Activated naive CD4-positive, alpha-beta T cell treated with anti-CD3 and anti-CD28 coated beads, Interleukin-2, amount 10 ng/mL, durations not matched to agents 7 days and 5 days (primary cell): ENCODE data around the gene GRIFIN.

Experiments used
- CTCF ChIA-PET: fragments of 350-600 bp; sonication (Branson Sonifier 250); formaldehyde crosslinking; loops from one replicate; lab custom pipeline; 2021; ENCODE audit warnings: antibody characterized with exemption; lab: Charles Lee
- DNase-seq: peaks from one replicate; pipeline ENCODE4 v3.0.0-alpha.2; 2020
- H3K27ac Mint-ChIP-seq: one replicate; pipeline ENCODE4 v1.8.0; 2021; ENCODE audit warnings: mild to moderate bottlenecking, moderate library complexity, mixed read lengths
- H3K27me3 Mint-ChIP-seq: one replicate; pipeline ENCODE4 v1.8.0; 2021; ENCODE audit warnings: mild to moderate bottlenecking, mixed read lengths
- H3K36me3 Mint-ChIP-seq: one replicate; pipeline ENCODE4 v1.8.0; 2021; ENCODE audit warnings: mixed read lengths
- H3K4me1 Mint-ChIP-seq: one replicate; pipeline ENCODE4 v1.8.0; 2021; ENCODE audit warnings: mixed read lengths
- H3K4me3 Mint-ChIP-seq: one replicate; pipeline ENCODE4 v1.8.0; 2021; ENCODE audit warnings: mild to moderate bottlenecking, moderate library complexity, mixed read lengths
- H3K9me3 Mint-ChIP-seq: one replicate; pipeline ENCODE4 v1.8.0; 2021; ENCODE audit warnings: mixed read lengths

Gene GRIFIN

GRCh38 chr7:2517678-2518507, 41.7 kb upstream of the GRIFIN start:
- Mint-ChIP-seq H3K9me3 (no peaks in the 10 kb centered on the region), H3K27ac (no peak overlapping the region), H3K4me3 (peak overlapping the region; percentile 60), H3K27me3 (peaks cover 25% of the 10 kb centered on the region), H3K36me3 (peaks cover 20% of the 10 kb centered on the region), H3K4me1 (peaks cover 31% of the 10 kb centered on the region)
- CTCF ChIA-PET, result interaction anchor here (1.5 kb wide), 1 partner anchor 66 kb away, joined by 4 read pairs; no protein-coding TSS in a partner anchor
- no peak for DNase-seq

GRCh38 chr7:2517026-2517425, 40.8 kb upstream of the GRIFIN start:
- CTCF ChIA-PET, result interaction anchor here (1.5 kb wide), 1 partner anchor 65 kb away, joined by 4 read pairs; no protein-coding TSS in a partner anchor
- Mint-ChIP-seq H3K4me3 (no peak overlapping the region), H3K27me3 (peaks cover 25% of the 10 kb centered on the region), H3K9me3 (no peaks in the 10 kb centered on the region), H3K36me3 (peaks cover 13% of the 10 kb centered on the region), H3K27ac (no peak overlapping the region), H3K4me1 (peaks cover 33% of the 10 kb centered on the region)
- no peak for DNase-seq

- Mint-ChIP-seq H3K36me3 (peaks cover 6% of the 10 kb centered on the region), H3K4me3 (no peak overlapping the region), H3K27ac (no peak overlapping the region)
Observed at GRCh38 chr7:2516194-2516555, 40.0 kb upstream of the GRIFIN start.

GRCh38 chr7:2515424-2516193, 39.4 kb upstream of the GRIFIN start:
- DNase-seq, result no peak

More at GRCh38 chr7:2516194-2516555, 40.0 kb upstream of the GRIFIN start:
- Mint-ChIP-seq H3K4me1 (peaks cover 35% of the 10 kb centered on the region), H3K27me3 (peaks cover 25% of the 10 kb centered on the region), H3K9me3 (no peaks in the 10 kb centered on the region)
- CTCF ChIA-PET, result no interaction called here
- no peak for DNase-seq

GRCh38 chr7:2514473-2515423, 38.5 kb upstream of the GRIFIN start:
- no peak for DNase-seq
- Mint-ChIP-seq H3K36me3 (no peaks in the 10 kb centered on the region), H3K4me1 (peaks cover 50% of the 10 kb centered on the region), H3K27ac (no peak overlapping the region), H3K4me3 (no peak overlapping the region), H3K27me3 (peaks cover 25% of the 10 kb centered on the region), H3K9me3 (no peaks in the 10 kb centered on the region)
- CTCF ChIA-PET, result no interaction called here

More at GRCh38 chr7:2515424-2516193, 39.4 kb upstream of the GRIFIN start:
- H3K9me3 Mint-ChIP-seq, result no peaks in the 10 kb centered on the region
- H3K4me1 Mint-ChIP-seq, result peaks cover 41% of the 10 kb centered on the region
- CTCF ChIA-PET, result no interaction called here
- H3K27ac Mint-ChIP-seq, result no peak overlapping the region
- H3K4me3 Mint-ChIP-seq, result no peak overlapping the region
- peaks cover 25% of the 10 kb centered on the region for H3K27me3 Mint-ChIP-seq
- peaks cover 3% of the 10 kb centered on the region for H3K36me3 Mint-ChIP-seq

- Mint-ChIP-seq H3K9me3 (no peaks in the 10 kb centered on the region), H3K27me3 (peaks cover 21% of the 10 kb centered on the region), H3K27ac (no peak overlapping the region), H3K4me1 (peaks cover 57% of the 10 kb centered on the region), H3K4me3 (no peak overlapping the region), H3K36me3 (peaks cover 1% of the 10 kb centered on the region)
- no peak for DNase-seq
- CTCF ChIA-PET, result no interaction called here
Observed at GRCh38 chr7:2513702-2514101, 37.5 kb upstream of the GRIFIN start.

- Mint-ChIP-seq H3K36me3 (peaks cover 1% of the 10 kb centered on the region), H3K27me3 (peaks cover 16% of the 10 kb centered on the region)
- CTCF ChIA-PET, result no interaction called here
Observed at GRCh38 chr7:2512713-2513112, 36.5 kb upstream of the GRIFIN start.

GRCh38 chr7:2512179-2512661, 36.0 kb upstream of the GRIFIN start:
- CTCF ChIA-PET, result no interaction called here
- H3K4me3 Mint-ChIP-seq, result peak overlapping the region; percentile 72
- H3K27me3 Mint-ChIP-seq, result peaks cover 11% of the 10 kb centered on the region
- H3K36me3 Mint-ChIP-seq, result peaks cover 1% of the 10 kb centered on the region
- no peaks in the 10 kb centered on the region for H3K9me3 Mint-ChIP-seq
- peak overlapping the region; percentile 97 for H3K27ac Mint-ChIP-seq
- H3K4me1 Mint-ChIP-seq, result peaks cover 59% of the 10 kb centered on the region
- no peak for DNase-seq

More at GRCh38 chr7:2512713-2513112, 36.5 kb upstream of the GRIFIN start:
- DNase-seq, result no peak
- H3K9me3 Mint-ChIP-seq, result no peaks in the 10 kb centered on the region
- H3K27ac Mint-ChIP-seq, result peak overlapping the region; percentile 97
- H3K4me3 Mint-ChIP-seq, result no peak overlapping the region
- peaks cover 58% of the 10 kb centered on the region for H3K4me1 Mint-ChIP-seq

- DNase-seq, result no peak
- Mint-ChIP-seq H3K36me3 (peaks cover 1% of the 10 kb centered on the region), H3K4me3 (peak overlapping the region; percentile 72), H3K9me3 (no peaks in the 10 kb centered on the region), H3K4me1 (peaks cover 59% of the 10 kb centered on the region), H3K27me3 (peaks cover 8% of the 10 kb centered on the region), H3K27ac (peak overlapping the region; percentile 97)
- CTCF ChIA-PET, result no interaction called here
Observed at GRCh38 chr7:2511769-2512168, 35.6 kb upstream of the GRIFIN start.

GRCh38 chr7:2510909-2511768, 34.9 kb upstream of the GRIFIN start:
- DNase-seq, result peak; percentile 81
- peaks cover 3% of the 10 kb centered on the region for H3K27me3 Mint-ChIP-seq
- peak overlapping the region; percentile 72 for H3K4me3 Mint-ChIP-seq
- H3K36me3 Mint-ChIP-seq, result peaks cover 1% of the 10 kb centered on the region
- peaks cover 64% of the 10 kb centered on the region for H3K4me1 Mint-ChIP-seq
- no peaks in the 10 kb centered on the region for H3K9me3 Mint-ChIP-seq
- peak overlapping the region; percentile 97 for H3K27ac Mint-ChIP-seq
- CTCF ChIA-PET, result interaction anchor here (1.3 kb wide), 1 partner anchor 10 kb away, joined by 4 read pairs; no protein-coding TSS in a partner anchor

- peak overlapping the region; percentile 97 for H3K27ac Mint-ChIP-seq
- H3K27me3 Mint-ChIP-seq, result peaks cover 3% of the 10 kb centered on the region
- peaks cover 64% of the 10 kb centered on the region for H3K4me1 Mint-ChIP-seq
- DNase-seq, result no peak
- peaks cover 1% of the 10 kb centered on the region for H3K36me3 Mint-ChIP-seq
- peak overlapping the region; percentile 72 for H3K4me3 Mint-ChIP-seq
- H3K9me3 Mint-ChIP-seq, result no peaks in the 10 kb centered on the region
- CTCF ChIA-PET, result interaction anchor here (0.6 to 1.3 kb wide), 2 partner anchors 11 to 41 kb away, joined by 3 to 4 read pairs; no protein-coding TSS in a partner anchor
Observed at GRCh38 chr7:2510130-2510776, 34.1 kb upstream of the GRIFIN start.

GRCh38 chr7:2509298-2509906, 33.2 kb upstream of the GRIFIN start:
- Mint-ChIP-seq H3K4me1 (peaks cover 64% of the 10 kb centered on the region), H3K9me3 (no peaks in the 10 kb centered on the region), H3K36me3 (peaks cover 1% of the 10 kb centered on the region), H3K27me3 (peaks cover 3% of the 10 kb centered on the region), H3K4me3 (peak overlapping the region; percentile 76), H3K27ac (peak overlapping the region; percentile 97)
- DNase-seq, result no peak
- CTCF ChIA-PET, result no interaction called here
